Limb (tissue), 2 donors: Measurements from ENCODE around the gene KCNAB1.
"Not testable (repeated sequence)": the region's sequence is repeated elsewhere in the genome, so short reads cannot be mapped to it uniquely, and the experiment has no call there.

ENCODE experiments used
- DNase-seq, 2 donors: peaks; one replicate each; pipeline ENCODE4 v3.0.0-alpha.2; 2016; ENCODE audit errors: extremely low spot score in 2 of 2

Gene KCNAB1

DNA sequence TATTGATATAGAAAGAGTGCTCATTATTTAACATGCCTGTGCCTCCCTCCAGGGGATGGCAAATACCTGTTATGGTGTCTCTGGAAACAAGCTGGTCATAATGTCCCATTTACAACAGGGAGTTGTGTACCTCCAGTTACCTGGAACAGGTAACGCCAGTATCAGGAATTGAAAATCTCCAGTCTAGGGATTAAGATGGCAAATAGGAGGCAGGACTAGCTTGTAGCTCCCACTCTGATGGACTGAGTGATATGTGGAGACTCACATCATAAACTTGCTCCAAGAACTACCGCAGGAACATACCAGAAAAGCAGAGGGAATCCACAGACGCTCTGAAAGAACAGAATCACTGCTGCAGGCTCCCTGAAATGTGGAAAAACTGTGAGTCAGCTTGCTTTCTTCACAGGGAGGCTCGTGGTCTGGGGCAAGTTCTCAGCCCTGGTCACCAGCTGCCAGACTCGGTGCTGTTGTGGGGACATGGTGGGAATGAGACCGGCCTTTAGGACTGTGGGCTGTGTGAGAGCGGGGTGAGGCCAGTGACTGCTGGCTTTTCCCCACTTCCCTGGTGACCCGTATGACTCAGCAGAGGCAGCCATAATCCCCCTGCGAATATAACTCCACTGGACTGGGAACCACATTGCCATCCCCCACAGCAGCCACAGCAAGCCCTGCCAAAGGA is 97.4 kb downstream of the KCNAB1 start:
- no peak for DNase-seq

DNA sequence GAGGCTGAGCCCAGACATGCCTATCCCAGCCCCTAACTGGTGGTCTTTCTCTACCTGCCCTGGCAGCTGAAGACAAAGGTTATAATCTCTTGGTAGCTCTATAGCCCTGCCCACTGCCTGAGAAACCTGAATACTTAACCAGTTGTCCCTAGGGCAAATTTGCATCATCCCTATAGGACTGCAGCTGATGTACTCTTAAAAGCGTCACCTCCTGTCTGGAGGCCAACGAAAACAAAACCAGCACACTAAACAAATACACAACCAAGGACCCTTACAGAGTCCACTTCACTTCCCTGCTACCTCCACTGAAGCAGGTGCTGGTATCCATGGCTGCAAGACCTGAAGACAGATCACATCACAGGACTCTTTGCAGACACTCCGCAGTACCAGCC is 98.0 kb downstream of the KCNAB1 start:
- no peak for DNase-seq

DNA sequence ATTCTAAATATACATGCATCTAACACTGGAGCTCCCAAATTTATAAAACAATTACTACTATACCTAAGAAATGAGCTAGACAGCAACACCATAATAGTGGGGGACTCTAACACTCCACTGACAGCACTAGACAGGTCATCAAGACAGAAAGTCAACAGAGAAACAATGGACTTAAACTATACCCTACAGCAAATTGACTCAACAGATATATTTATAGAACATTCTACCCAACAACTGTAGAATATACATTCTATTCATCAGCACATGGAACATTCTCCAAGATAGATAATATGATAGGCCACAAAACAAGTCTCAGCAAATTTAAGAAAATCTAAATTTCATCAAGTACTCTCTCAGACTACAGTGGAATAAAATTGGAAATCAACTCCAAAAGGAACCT is 102.0 kb downstream of the KCNAB1 start:
- DNase-seq: not testable (repeated sequence)

DNA sequence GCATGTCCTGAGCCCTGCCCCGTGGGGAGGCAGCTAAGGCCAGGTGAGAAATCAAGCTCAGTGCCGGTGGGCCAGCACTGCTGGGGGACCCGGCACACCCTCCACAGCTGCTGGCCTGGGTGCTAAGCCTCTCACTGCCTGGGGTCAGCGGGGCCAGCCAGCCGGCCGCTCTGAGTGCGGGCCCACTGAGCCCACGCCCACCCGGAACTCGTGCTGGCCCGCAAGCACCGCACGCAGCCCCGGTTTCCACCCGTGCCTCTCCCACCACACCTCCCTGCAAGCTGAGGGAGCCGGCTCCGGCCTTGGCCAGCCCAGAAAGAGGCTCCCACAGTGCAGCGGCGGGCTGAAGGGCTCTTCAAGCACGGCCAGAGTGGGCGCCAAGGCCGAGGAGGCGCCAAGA is 103.7 kb downstream of the KCNAB1 start:
- not testable (repeated sequence) for DNase-seq

GRCh38 chr3:156226676-156227420 is 106.5 kb downstream of the KCNAB1 start:
- no peak for DNase-seq

- DNase-seq: no peak
These were observed 107.3 kb downstream of the KCNAB1 start for GRCh38 chr3:156227704-156228103.

- DNase-seq: no peak
These were observed 110.0 kb downstream of the KCNAB1 start for GRCh38 chr3:156230278-156230900.

DNA sequence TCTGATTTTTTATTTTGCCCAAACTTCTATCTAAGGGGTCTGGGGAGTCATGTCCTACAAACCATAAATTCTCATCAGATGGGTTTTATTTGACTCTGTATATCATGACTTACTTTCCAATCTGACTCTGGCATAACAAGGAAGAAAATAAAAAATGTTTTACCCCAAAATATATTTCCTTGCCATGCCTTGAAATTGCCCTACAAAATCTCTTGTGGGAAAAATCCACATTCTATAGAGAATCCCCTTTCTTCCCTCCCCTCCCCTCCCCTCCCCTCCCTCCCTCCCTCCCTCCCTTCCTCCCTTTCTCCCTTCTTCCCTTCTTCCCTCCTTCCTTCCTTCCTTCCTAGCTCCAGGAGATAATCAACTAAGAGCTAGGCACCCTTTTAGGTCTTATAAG is 110.8 kb downstream of the KCNAB1 start:
- not testable (repeated sequence) for DNase-seq

DNA sequence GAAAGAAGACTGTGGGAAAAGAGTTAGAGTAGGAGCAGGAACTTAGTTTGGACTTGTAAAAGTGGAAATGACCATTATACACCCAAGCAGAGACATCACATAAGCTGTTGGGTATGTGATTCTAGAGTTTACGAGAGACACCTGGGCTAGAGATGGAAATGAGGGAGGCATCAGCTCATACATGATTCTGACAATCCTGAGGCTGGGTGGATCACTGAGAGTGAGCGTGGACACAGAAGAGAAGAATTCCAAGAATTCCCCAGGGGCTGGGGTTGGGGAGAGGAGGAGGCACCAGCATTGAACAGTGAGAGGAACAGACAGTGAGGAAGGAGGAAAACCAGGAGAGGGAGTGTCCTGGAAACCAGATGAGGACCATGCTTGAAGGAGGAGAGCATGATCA is 113.5 kb downstream of the KCNAB1 start:
- no peak for DNase-seq

- no peak for DNase-seq
These were observed 116.3 kb downstream of the KCNAB1 start for GRCh38 chr3:156236556-156237260.

DNA sequence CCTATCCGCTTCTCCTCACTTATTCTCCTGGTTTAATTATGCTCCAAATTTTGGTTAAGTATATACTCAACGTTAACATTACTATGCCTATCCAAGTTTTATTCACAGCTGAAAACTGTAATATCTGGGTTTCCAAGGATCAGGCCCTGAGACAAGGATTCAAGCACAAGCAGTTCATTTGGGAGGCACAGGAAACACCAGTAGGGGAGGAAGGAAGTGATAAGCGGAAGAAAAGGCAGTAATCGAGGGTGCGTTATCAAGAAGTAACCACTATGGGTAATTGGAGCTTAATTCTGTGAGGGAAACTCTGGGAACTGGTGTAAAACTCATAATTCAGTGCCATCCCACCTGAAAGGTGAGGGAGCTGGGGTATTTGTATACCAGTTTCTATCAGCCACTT is 120.3 kb downstream of the KCNAB1 start:
- no peak for DNase-seq

DNA sequence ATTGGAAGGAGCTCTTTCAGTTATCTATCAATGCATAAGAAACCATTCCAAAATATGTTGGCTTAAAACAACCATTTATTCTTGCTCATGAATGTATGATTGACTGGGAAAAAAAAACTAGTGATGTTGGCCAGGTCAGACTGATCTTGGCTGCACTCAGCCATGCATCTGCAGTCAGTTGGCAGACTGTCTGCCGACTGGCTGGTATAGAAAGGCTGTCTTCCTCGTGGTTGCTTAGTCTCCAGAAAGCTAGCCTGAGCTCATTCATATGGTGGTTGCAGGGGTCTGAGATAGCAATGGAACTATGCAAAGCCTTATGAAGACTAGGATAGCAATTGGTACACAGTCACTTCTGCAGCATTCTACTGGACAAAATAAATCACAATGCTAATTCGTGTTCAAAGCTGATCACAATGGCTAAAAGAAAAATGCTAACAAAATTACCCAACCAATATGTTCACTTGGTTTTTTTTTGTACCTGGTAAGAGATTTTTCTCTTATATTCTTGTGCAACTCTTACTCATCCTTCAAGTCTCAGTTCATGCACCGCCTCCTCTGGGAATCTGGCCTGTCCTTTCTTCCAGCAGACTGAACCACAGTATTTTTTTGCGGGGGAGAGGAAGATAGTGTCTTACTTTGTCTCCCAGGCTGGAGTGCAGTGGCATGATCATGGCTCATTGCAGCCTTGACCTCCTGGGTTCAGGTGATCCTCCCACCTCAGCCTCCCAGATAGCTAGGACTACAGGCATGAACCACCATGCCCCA is 126.8 kb downstream of the KCNAB1 start:
- DNase-seq: no peak

- DNase-seq: no peak
These were observed 130.2 kb downstream of the KCNAB1 start for GRCh38 chr3:156250550-156250949.

DNA sequence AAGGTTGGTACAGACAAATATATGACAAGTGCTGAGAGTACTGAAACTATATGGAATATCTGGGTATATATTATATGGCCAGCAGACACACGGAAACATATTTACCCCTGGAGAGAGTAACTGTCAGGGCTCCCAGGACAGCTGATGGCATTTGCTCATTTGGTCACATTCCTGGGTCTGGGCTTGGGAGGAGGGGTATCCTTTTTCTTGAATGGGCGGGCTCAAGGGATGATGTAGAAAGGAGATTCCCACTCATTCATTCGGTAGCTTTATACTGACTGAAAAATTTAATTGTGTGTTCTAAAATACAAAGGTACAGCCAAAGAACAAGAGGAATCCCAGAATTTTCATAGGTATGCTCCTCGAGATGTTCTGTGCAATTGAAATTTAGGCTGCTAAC is 131.0 kb downstream of the KCNAB1 start:
- DNase-seq: no peak

DNA sequence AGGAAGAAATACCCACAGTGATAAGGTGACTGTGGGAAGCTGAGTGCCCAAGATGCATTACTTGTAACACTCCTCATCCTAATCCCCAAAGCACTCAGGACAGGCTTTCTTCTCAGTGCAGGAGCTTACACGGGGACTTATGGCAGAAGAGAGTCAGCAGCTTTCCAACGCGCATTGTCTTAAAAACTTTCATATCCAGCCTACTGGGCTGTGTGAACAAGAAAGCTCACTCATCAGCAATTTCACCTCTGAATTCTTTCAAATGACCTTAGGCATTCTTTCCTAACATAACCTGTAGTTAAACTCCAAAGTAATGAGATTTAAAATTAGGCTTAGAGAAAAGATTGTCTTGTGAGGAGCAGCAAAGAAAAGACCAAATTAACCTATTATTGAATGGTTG is 132.3 kb downstream of the KCNAB1 start:
- DNase-seq: no peak

DNA sequence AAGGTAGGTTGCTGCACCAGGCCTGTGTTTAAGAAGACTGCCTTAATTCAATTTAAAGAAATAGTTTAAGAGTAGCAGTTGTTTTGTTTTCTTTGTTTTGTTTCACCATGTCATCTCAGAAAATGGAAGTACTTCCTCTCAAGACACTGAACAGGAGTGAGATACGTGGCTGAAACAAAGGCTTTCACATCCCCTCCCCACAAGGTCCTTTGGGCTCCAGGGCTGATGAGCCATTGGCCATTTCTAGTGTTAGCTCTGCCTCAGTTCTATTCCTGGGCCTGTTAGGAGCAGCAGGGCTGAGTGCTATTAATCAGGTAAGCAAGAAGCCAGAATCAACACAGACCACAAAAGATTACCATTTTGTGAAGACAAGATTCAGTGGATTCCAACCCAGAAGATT is 132.8 kb downstream of the KCNAB1 start:
- DNase-seq: no peak

- no peak for DNase-seq
These were observed 135.9 kb downstream of the KCNAB1 start for GRCh38 chr3:156256256-156256655.

DNA sequence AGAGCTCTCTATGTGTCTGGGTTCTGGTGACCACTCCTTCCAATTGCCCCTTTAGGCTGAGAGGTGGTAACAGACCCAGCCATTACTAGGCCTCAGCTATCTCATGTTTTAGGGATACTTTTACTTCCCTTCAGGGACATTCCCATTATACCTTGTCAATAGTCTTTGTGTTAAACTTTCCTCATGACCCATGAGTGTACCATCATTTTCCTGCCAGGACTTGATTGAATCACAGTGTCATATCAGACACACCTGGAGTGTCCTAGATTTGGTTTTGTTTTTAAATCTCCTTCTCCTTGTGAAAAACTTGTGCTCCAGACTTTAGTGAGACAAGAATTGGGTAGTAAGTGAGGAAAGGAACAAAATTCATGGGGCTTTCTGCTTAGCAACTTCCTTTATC is 136.6 kb downstream of the KCNAB1 start:
- no peak for DNase-seq

GRCh38 chr3:156258301-156258700 is 137.9 kb downstream of the KCNAB1 start:
- DNase-seq: no peak

DNA sequence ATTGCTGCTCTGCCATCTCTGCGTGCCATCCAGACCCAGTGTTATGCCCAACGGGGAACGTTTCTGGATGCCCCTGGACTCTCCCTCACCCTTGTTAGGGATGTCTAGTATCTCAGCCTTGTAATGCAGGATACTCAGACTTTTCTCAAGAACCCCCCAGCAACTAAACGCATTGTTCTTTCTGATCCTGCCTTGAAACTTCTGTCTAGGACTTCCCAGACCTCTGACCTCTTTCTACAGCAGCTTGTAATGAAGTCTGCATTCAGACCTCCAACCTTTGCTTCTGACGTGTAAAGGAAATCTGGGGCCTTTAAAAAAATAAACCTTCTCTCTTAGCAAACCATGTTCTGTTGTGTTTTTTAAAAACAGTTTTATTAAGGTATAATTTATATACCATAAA is 139.5 kb downstream of the KCNAB1 start:
- DNase-seq: no peak

DNA sequence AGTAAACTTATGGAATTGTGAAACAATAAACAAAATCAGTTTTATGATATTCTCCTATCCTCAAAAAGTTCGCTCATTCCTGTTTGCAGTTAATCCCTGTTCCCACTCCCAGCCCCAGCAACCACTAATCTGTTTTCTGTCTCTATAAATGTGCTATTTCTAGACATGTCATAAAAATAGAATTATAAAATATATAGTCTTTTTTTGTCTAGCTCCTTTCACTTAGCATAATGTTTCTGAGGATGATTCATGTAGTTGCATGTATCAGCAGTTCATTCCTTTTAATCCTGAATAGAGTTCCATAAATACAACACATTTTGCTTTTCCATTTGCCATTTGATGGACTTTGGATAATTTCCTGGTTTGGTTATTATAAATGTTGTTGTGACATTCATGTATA is 140.0 kb downstream of the KCNAB1 start:
- DNase-seq: no peak
